OCI-LY3 (cell line): ENCODE results near the gene HJV.

ENCODE experiments used
- EZH2phosphoT487 ChIP-seq: fragments of 200-600 bp; shearing (Covaris generic); IDR thresholded peaks from 2 replicates; pipeline ENCODE4 v1.6.1; 2018; ENCODE audit warnings: antibody characterized with exemption, mixed run types, low read depth
- TF ChIP-seq, protein P1 (sequence below): fragments of 200-600, 300-600 bp; sonication (generic); IDR thresholded peaks from 2 replicates; pipeline ENCODE4 v1.5.1; 2014; ENCODE audit warnings: antibody characterized with exemption, low read length, low read depth

GRCh38 chr1:145987926-145988325 is 33.6 kb downstream of the HJV start:
- TF ChIP-seq, protein P1, sequence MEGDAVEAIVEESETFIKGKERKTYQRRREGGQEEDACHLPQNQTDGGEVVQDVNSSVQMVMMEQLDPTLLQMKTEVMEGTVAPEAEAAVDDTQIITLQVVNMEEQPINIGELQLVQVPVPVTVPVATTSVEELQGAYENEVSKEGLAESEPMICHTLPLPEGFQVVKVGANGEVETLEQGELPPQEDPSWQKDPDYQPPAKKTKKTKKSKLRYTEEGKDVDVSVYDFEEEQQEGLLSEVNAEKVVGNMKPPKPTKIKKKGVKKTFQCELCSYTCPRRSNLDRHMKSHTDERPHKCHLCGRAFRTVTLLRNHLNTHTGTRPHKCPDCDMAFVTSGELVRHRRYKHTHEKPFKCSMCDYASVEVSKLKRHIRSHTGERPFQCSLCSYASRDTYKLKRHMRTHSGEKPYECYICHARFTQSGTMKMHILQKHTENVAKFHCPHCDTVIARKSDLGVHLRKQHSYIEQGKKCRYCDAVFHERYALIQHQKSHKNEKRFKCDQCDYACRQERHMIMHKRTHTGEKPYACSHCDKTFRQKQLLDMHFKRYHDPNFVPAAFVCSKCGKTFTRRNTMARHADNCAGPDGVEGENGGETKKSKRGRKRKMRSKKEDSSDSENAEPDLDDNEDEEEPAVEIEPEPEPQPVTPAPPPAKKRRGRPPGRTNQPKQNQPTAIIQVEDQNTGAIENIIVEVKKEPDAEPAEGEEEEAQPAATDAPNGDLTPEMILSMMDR = no peak
- TF ChIP-seq EZH2phosphoT487 = no peak
